H54 (cell line): ENCODE results near the gene NTSR2.

ENCODE experiments used
- DNase-seq: peaks from one replicate; pipeline ENCODE4 v3.0.0; 2011; ENCODE audit warnings: low spot score, mixed read lengths; ENCODE audit not compliant: insufficient read length
- FAIRE-seq: peaks from 3 replicates; lab custom pipeline; 2011; peaks lifted over from hg19 to GRCh38; lab: Jason Lieb, UNC
- POLR2A ChIP-seq: IDR thresholded peaks from 2 replicates; pipeline ENCODE4 v1.6.1; 2011; ENCODE audit warnings: low read depth, mild to moderate bottlenecking, low read length

Gene NTSR2

DNA sequence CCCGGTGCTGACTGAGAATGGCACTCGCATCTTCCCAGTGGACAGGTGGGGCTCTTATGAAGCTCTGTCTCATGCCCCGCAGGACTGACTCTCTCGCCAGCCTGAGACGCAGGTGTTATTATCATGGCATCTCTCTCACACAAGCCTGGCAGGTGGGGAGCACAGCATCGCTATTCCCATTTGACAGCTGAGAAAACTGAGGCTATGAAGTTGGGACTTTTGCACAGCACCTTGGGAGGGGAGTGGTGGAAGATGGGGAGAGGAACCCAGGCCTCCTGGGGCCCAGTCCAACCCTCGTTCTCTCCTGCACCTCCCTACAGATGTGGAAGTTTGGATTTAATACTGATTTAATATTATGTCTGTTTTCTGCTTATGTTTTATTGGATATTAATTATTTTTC is 9.0 kb upstream of the NTSR2 start:
- TF ChIP-seq POLR2A: no peak
- no peak for DNase-seq
- no peak for FAIRE-seq

DNA sequence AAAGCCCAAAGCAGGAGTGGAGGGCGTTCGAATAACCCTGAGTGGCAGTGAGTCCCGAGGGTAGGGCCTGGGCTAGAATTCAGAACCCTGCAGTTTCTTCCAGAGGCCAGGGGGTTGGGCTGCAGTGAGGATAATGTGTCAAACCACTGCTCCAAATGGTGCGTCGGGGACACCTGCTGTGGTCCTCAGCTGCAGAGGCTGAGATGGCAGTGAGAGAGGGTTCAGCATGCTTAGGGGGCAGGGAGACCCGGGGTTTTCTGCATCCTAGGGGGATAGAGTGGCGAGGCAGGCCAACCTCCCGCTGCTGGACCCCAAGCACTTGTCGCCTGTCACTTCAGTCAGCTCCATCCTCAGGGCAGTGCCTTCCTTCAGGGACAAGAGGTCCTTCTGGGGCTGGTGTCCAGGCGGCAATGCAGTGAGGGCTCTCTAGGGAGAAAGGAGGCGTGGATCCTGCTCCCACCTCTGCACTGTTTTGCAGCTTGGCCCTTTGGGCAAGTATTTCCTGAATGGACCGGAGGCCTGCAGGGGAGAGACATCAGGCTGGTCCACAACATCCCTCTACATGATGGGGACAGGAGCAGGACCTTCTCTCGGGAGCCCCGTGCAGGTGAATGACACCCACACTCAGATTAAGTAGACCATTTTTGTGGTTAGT is 8.4 kb upstream of the NTSR2 start:
- no peak for TF ChIP-seq POLR2A
- no peak for DNase-seq
- FAIRE-seq: no peak

DNA sequence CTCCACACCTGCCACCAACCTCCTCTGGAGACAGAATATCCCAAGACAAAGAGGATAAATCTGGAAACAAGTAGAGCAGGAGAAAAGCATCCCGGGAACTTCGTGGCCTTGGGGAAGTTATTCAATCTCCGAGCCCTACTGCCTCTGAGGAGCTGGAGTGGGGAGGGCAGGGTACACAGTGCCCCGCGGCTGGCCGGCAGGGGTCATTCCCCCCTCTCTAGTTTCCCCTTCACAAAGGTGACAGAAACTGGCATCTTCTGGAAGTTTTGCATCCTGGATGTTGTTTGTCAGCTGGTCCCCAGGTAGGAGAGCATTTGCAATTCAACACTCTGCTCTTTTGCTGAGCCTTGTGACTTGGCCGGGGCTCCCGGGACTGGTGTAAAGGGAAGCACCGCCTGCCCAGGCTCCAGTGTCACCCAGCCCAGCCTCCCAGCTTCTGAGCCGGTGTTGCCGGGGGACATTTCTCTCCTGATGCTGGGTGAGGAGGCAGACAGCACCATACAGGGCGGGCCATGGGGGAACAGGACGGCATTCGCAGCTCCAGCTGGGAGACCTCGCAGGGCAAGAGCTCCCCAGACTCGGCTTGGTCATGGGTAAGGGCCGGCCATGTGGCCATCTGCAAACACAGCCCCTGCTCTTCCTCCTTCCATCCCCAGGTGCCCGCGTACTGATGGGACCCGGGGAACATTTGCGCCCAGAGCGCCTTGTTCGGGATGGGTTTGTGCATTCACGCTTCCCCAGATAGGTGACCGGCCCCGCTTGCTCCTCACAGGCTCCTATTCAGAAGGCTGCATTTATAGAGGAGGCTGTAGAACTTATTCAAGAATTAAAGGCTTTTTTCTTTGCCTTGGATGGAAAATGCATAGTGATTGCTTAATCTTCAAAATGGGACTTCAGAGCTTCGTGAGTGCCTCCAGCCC is 7.4 kb upstream of the NTSR2 start:
- TF ChIP-seq POLR2A: no peak
- FAIRE-seq (no peak), DNase-seq (no peak)

DNA sequence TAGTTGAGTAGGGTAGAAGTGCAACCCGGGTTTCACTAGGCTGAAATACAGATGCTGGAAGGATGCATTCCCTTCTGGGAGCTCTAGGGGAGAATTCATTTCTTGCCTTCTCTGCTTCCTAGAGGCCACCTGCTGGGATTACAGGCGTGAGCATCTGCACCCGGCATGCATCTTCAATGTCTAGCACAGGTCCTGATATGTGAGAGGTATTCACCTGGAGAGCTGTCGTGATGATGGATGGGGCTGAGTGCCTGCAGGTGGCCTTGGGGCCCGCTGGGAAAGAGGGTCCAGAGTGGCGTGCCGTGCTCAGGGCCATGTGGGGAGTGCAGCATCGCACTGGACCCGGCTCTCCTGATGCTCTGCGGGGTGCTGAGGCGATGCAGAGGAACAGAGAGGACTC is 6.6 kb upstream of the NTSR2 start:
- TF ChIP-seq POLR2A: no peak
- FAIRE-seq (no peak), DNase-seq (no peak)

DNA sequence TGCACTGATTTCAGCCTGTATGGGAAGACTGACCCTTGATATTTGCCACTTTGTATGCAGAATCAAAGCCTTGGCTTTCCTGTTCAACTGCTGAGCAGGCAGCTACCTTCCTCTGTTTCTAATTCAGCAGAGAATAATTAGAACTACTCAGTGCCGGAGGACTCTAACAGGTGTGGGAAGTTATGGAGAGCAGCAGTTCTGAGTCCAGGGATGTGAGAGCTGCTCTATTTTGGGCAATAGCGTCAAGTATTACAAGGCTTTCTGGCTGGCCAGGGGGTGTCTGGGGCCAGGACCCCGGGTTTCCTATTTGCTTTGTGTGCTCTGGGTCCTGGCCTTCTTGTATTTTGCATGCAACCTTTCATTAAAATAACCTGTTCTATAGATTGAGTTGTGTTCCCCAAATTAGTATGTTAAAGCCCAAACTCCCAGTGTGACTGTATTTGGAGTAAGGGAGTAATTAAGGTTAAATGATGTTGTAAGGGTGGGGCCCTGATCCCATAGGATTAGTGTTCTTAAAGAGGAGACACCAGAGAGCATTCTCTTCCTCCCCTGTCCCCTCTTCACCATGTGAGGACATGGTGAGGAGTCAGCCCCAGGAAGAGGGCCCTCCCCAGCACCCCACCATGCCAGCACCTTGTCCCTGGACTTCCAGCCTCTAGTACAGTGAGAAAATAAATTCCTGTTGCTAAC is 5.6 kb upstream of the NTSR2 start:
- FAIRE-seq (no peak), DNase-seq (no peak)
- TF ChIP-seq POLR2A: no peak

DNA sequence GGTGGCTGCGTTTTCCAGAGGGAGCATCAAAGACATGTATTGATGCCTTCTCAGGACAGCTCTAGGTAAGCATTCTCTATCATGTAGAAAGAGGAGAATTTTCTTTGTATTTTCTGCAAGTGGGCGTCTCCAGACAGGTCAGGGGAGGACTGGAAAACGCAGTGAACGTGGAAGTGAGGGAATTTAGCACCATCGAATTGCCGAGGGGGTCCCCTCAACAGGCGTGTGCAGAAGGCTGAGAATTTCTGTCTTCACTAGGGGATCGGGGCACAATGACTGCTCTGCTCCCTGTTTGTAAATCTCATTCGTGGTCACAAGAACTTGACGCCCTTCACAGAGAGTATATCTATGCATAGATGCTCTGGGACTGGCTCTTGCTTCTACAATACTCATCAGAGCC is 5.0 kb upstream of the NTSR2 start:
- DNase-seq: no peak
- no peak for FAIRE-seq
- no peak for TF ChIP-seq POLR2A

DNA sequence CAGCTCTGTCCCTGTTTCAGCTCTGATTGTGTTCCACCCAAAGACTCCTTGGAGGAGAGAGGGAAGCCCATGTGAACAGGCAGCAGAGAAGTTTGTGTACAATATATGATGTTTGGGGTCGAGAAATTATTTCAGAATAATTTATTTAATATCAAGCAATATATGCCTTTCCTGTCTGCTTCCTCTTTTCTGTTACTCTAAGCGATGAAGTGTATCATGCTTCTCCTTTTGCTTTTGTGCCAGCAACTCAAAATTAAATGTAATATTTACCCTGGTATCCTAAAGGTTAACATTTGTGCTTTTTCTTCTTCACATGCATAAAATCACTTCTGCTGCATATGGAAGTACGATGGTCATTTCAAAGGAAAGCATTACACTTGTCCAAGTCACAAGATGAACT is 2.4 kb upstream of the NTSR2 start:
- FAIRE-seq (no peak), DNase-seq (no peak)
- TF ChIP-seq POLR2A: no peak

DNA sequence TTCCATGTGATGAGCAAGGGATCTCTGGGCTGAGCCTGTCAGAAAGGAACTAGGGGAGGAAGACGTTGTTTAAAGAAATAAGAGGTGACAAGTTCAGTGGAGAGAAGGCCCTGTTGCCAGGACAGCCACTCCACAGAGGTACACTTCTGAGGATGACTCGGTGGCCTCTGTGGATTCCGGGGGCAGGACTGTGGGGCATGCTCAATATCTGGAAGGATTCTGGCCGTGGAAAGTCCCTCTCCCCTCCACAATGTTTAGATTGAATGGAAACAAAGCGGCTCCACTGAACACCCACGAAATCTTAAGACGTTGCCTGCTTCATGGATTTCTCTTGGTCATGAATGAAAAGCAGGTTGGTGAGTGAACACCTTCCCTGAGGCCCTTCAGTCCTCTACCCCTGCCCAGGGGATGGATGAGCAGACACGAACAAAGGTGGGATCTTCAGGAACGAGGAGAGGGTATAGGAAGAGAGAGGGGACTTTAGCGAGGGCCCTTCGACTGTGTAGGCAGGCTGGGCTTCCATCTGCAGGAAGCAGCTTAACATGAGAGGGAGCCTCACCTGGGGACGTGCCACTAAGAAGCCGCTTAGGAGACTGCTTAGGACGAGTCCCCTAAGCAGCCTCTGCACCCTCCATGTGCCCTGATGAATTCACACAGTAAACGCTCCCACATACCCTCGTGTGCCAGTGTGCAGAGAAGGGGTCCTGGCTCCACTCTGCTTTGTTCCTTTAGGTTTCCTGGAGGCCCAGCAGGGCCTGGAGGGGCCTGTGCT is 1.9 kb downstream of the NTSR2 start:
- FAIRE-seq (no peak), DNase-seq (no peak)
- no peak for TF ChIP-seq POLR2A

DNA sequence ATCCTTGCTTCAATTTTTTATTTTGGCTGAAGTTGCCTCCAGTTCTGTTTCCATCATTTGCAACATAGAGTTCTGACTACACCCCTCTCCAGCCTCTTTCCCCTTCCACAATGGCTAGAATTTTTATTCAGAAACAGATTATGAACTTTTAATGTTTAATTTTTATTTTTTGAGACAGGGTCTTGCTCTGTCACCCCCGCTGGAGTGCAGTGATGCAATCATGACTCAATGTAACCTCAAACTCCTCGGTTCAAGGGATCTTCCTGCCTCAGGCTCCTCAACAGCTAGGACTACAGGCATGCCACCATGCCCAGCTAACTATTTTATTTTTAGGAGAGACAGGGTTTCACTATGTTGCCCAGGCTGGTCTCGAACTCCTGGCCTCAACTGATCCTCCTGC is 2.8 kb downstream of the NTSR2 start:
- no peak for TF ChIP-seq POLR2A
- FAIRE-seq: no peak
- no peak for DNase-seq

DNA sequence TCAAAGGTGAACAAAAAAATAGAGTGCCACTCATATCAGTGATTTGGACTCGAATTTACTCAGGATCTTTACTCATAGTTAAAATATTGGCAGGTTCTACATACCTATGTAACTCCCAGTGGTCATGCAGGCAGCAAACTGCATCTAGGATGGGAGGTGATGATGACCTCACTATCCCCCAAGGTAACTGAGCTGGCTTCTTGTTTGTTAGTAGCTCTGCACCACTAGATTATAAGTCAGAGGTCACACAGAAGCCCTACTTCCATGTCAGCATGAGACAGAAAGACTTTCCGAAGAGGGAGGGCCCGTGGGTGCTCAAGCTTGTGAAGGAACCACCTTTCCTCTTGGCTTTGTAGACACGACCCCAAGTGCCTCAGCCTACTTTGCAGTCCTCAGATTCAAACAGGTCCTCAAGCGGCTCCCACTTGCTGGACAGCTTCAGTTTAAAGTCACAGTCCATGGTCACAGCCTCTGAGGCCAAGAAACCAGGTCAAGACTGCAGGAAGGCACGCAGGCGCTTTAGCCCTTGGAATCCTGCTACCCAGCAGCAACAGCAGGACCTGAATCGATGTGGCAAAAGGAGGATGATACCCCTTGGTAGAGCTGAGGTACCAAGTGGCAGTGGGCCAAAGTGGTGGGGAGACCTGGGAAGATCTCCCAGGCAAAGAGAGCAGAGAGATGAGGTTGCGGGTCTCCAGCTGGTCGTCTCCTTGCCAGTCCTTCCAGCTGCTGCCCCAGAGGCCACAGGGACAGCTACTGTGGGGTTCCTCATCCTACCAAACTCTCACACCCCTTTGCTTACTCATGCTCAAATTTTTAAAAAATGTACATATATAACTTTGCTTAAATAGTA is 4.3 kb downstream of the NTSR2 start:
- no peak for TF ChIP-seq POLR2A
- no peak for DNase-seq
- FAIRE-seq: no peak

DNA sequence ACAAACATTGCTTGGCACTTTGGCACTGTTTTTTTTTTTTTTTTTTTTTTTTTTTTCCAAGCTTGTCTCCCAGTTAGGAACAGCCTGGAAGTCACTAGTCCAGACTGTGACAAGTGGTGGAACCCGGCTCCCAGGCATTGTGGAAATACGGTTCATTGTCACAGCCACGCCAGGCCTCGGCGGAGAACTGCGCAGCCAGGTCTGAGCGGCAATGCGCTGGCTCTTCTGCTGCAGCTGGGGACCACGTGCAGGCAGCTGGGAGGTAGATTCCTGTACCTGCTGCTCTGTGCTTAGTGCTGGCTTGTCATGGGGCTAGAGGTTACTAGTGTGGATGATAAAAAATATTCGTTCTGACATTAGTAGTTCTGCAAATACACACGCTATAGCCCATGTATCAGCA is 5.0 kb downstream of the NTSR2 start:
- no peak for DNase-seq
- TF ChIP-seq POLR2A: no peak
- no peak for FAIRE-seq

DNA sequence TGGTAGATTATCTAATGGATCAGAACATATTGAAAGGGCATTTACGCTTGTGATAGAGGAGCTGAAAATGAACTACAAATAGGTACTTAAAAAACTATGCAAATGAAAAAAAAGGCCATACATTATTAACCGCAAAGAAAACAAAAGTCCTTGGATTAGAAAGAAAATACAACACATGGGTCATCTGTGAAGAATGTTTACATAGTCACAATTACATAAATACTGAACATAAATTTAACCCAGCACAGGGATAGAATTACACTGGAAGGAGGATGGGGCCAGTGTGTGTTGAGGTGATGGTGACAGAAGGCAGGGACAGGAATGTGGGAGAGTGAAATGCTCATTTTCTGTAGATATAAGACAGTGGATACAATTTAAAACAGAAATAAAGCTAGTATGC is 6.6 kb downstream of the NTSR2 start:
- FAIRE-seq (no peak), DNase-seq (no peak)
- TF ChIP-seq POLR2A: no peak

DNA sequence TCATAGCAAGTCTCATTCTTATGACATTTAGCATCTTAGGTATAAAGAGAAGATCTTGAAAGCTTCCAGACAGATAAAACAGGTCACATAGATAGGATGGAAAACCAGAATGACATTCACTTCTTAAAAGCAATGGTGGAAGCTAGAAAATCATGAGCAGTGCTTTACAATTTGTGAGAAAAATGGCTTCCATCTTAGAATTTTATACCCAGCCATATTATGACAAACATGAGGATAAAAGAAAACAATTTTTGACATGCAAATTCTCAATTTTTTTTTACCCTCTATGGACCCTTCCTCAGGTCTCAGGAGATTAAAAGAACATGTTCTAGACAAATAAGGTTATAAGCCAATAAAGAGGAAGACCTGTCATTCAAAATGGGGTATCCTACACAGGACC is 7.1 kb downstream of the NTSR2 start:
- FAIRE-seq (no peak), DNase-seq (no peak)
- no peak for TF ChIP-seq POLR2A
